Calu3 (cell line): ENCODE results near the gene TAF1B. TPM values are rescaled to one million over a fixed set of nuclear protein-coding genes. Genes with fewer than 3 reads are reported as not detected.

Source experiments
- BruUV-seq: library from RNA; stranded (reverse); fragments of 400-500 nt; replicated peaks from 2 replicates; lab custom pipeline; 2021; lab: Mats Ljungman, UMichigan
- CTCF ChIA-PET: fragments of 300-600 bp; sonication (Branson Sonifier 250); formaldehyde crosslinking; loops from one replicate; lab custom pipeline; 2022; ENCODE audit warnings: antibody characterized with exemption; lab: Charles Lee
- DNase-seq: peaks from one replicate; pipeline ENCODE4 v3.0.0; 2022
- H3K27ac Mint-ChIP-seq: one replicate; pipeline ENCODE4 v1.8.0; 2022; ENCODE audit warnings: mixed read lengths; ENCODE audit not compliant: unreplicated experiment
- H3K27me3 Mint-ChIP-seq: one replicate; pipeline ENCODE4 v1.8.0; 2022; ENCODE audit warnings: mixed read lengths; ENCODE audit not compliant: unreplicated experiment
- H3K36me3 Mint-ChIP-seq: one replicate; pipeline ENCODE4 v1.8.0; 2022; ENCODE audit warnings: mild to moderate bottlenecking, moderate library complexity, mixed read lengths; ENCODE audit not compliant: insufficient read depth, unreplicated experiment
- H3K4me1 Mint-ChIP-seq: one replicate; pipeline ENCODE4 v1.8.0; 2022; ENCODE audit warnings: mild to moderate bottlenecking, low read depth, mixed read lengths; ENCODE audit not compliant: unreplicated experiment
- H3K4me3 Mint-ChIP-seq: one replicate; pipeline ENCODE4 v1.8.0; 2022; ENCODE audit warnings: mild to moderate bottlenecking, low read depth, moderate library complexity, mixed read lengths; ENCODE audit not compliant: unreplicated experiment
- H3K9me3 Mint-ChIP-seq: one replicate; pipeline ENCODE4 v1.8.0; 2022; ENCODE audit warnings: low read depth, mixed read lengths; ENCODE audit not compliant: unreplicated experiment
- CTCF ChIP-seq: fragments of 200-600 bp; IDR thresholded peaks from one replicate; pipeline ENCODE4 v1.8.0; 2022; ENCODE audit warnings: antibody characterized with exemption; ENCODE audit not compliant: unreplicated experiment
- intact Hi-C: fragments of 100-400 bp; cut with micrococcal nuclease; formaldehyde crosslinking; loops from one replicate; pipeline ENCODE4 v1.10.0; 2022; ENCODE audit not compliant: unreplicated experiment
- total RNA-seq: library from RNA; stranded (reverse); gene quantifications from 2 replicates; pipeline ENCODE4 v1.2.3, GENCODE V29; 2022

The TAF1B gene
- total RNA-seq, 1 experiment from 2014 or later: 23.0 TPM

DNA sequence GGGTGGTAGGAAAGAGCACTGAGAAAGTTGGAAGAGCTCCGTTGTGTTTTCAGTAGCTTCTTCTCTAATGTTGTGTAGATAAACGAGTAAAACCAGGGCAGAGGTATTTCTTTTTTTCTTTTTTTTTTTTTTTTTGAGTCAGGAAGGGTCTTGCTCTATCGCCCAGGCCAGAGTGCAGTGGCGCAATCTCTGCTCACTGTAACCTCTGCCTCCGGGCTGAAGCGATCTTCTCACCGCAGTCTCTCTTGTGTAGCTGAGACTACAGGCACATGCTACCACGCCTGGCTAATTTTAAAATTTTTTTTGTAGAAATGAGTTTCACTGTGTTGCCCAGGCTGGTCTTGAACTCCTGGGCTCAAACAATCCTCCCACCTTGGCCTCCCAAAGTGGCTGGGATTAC is 114.8 kb downstream of the TAF1B start:
- no peak for DNase-seq
- Mint-ChIP-seq H3K27me3 (no peaks in the 10 kb centered on the region), H3K4me1 (peaks cover 14% of the 10 kb centered on the region), H3K4me3 (no peak overlapping the region), H3K9me3 (no peaks in the 10 kb centered on the region), H3K27ac (no peak overlapping the region), H3K36me3 (peaks cover 1% of the 10 kb centered on the region)
- intact Hi-C loops: no loop called here
- no TSS peak for BruUV-seq
- CTCF ChIA-PET: no interaction called here
- no peak for TF ChIP-seq CTCF

DNA sequence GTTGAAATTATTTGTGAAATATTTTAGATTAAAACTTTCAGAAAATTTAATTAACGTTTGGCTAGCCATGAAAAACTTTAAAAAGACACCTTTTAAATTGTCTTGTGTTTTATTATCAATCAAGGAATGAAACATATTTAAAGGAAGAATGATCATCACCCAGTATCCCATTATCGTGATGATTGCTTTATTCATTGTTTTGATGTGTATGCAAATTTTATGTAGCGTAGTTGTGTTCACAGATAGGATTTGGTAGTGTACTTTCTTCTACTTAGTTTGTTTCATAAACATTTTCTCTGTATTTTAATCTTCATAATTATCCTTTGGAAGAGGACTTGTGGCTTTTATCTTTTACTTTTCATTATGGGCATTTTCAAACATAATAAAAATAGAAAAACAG is 116.0 kb downstream of the TAF1B start:
- Mint-ChIP-seq H3K9me3 (no peaks in the 10 kb centered on the region), H3K4me3 (no peak overlapping the region), H3K27me3 (no peaks in the 10 kb centered on the region), H3K27ac (no peak overlapping the region), H3K4me1 (peaks cover 5% of the 10 kb centered on the region), H3K36me3 (no peaks in the 10 kb centered on the region)
- DNase-seq: no peak
- CTCF ChIA-PET: no interaction called here
- intact Hi-C loops: no loop called here
- no peak for TF ChIP-seq CTCF
- no TSS peak for BruUV-seq

- TF ChIP-seq CTCF: no peak
These were observed 117.7 kb downstream of the TAF1B start for GRCh38 chr2:9961013-9961412.

DNA sequence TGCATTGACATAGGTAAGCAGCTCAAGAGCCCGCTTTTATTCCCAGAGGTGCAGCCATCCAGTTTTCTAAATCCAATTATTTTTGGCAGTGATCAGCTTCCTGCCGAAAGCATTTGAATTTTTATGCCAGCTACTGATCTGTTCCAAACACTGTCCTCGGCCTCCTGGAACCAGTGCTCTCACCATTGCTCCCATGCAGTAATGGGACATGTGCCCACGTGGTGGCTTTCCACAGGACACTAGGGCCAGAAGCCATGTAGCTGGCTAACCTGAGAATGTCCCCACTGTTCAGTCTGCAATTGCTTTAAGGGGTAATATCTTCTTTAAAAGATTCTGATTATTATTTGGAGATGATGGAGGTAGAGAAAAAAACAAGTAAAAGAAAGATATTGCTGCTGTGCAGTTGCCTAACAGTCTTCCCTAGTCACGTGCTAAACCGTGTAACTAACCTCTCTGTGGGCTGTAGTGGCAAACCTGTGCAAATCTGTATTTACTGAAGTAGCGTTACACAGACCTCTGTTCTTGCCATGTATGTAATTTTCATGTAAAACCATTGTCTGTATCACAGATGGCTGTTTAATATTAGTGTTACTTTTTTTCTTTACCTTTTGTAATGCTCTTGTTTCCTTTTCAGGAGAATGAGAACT is 121.2 kb downstream of the TAF1B start:
- CTCF ChIA-PET: no interaction called here
- Mint-ChIP-seq H3K4me3 (no peak overlapping the region), H3K36me3 (no peaks in the 10 kb centered on the region), H3K27ac (no peak overlapping the region), H3K9me3 (no peaks in the 10 kb centered on the region), H3K27me3 (no peaks in the 10 kb centered on the region), H3K4me1 (no peaks in the 10 kb centered on the region)
- DNase-seq: no peak
- intact Hi-C loops: no loop called here
- no TSS peak for BruUV-seq
- no peak for TF ChIP-seq CTCF

More at GRCh38 chr2:9961013-9961412, 117.7 kb downstream of the TAF1B start:
- H3K4me1 Mint-ChIP-seq: no peaks in the 10 kb centered on the region
- DNase-seq: no peak
- H3K27me3 Mint-ChIP-seq: no peaks in the 10 kb centered on the region
- no peak overlapping the region for H3K27ac Mint-ChIP-seq
- no TSS peak for BruUV-seq
- no peak overlapping the region for H3K4me3 Mint-ChIP-seq
- intact Hi-C loops: no loop called here
- H3K9me3 Mint-ChIP-seq: no peaks in the 10 kb centered on the region
- CTCF ChIA-PET: no interaction called here
- H3K36me3 Mint-ChIP-seq: no peaks in the 10 kb centered on the region
